HepG2 (cell line): ENCODE measurements around the gene C11orf42. TPM values are rescaled to one million over a fixed set of nuclear protein-coding genes. Genes with fewer than 3 reads are reported as not detected.

Source experiments
- ATAC-seq: fragments of 200-7000 bp; cut with Tn5 transposase; 3 replicates; pipeline ENCODE4 v1.9.1; 2020; ENCODE audit warnings: mild to moderate bottlenecking, moderate library complexity
- BruUV-seq: library from RNA; stranded (reverse); fragments of 400-500 nt; replicated peaks from 2 replicates; lab custom pipeline; 2021; lab: Mats Ljungman, UMichigan
- CTCF ChIA-PET: fragments of 300-600 bp; formaldehyde crosslinking; extraction: SDS; loops from one replicate; lab custom pipeline; 2021; ENCODE audit warnings: low total read pairs, inconsistent platforms, low intra/inter-chr PET ratio; lab: Yijun Ruan, JAX
- POLR2A ChIA-PET: fragments of 350-600 bp; sonication (Branson Sonifier 250); formaldehyde crosslinking; loops from one replicate; lab custom pipeline; 2020; ENCODE audit warnings: antibody characterized with exemption, inconsistent platforms; lab: Yijun Ruan, JAX
- DNase-seq: peaks from one replicate; pipeline ENCODE4 v3.0.0-alpha.2; 2015; ENCODE audit warnings: low spot score
- FAIRE-seq: peaks from 3 replicates; lab custom pipeline; 2011; peaks lifted over from hg19 to GRCh38; lab: Jason Lieb, UNC
- H2AFZ ChIP-seq: one replicate; pipeline ENCODE4 v1.6.1; 2011; ENCODE audit warnings: low read length, inconsistent platforms
- H3K27ac ChIP-seq: fragments of 300-600 bp; 3 replicates; pipeline ENCODE4 v1.8.0; 2011; ENCODE audit warnings: mixed run types, mild to moderate bottlenecking, mixed read lengths, low read length, inconsistent platforms; ENCODE audit not compliant: insufficient read depth; ENCODE audit errors: extremely low read length
- H3K27me3 ChIP-seq, 2 experiments: fragments of 200-600 bp in 1 of 2; 2 replicates in 1 of 2; 3 replicates in 1 of 2; pipeline versions ENCODE4 v1.6.0 to v1.8.0; 2011; ENCODE audit warnings: low read length in 2 of 2, mild to moderate bottlenecking in 2 of 2, moderate library complexity in 2 of 2, inconsistent platforms in 1 of 2; ENCODE audit not compliant: insufficient read depth in 2 of 2, control insufficient read depth in 1 of 2
- H3K36me3 ChIP-seq, 2 experiments: fragments of 200-600 bp in 1 of 2; replicated peaks in 1 of 2; 2 replicates in 1 of 2; 3 replicates in 1 of 2; pipeline versions ENCODE4 v1.5.1 to v1.8.0; 2011; ENCODE audit warnings: low read length in 2 of 2, inconsistent platforms in 1 of 2; ENCODE audit not compliant: insufficient read depth in 2 of 2, control insufficient read depth in 1 of 2
- H3K4me1 ChIP-seq: 2 replicates; pipeline ENCODE4 v1.5.1; 2012; ENCODE audit warnings: low read length, inconsistent platforms; ENCODE audit not compliant: insufficient read depth
- H3K4me2 ChIP-seq: 2 replicates; pipeline ENCODE4 v1.6.0; 2011; ENCODE audit warnings: low read depth, low read length, inconsistent platforms
- H3K4me3 ChIP-seq, 3 experiments: fragments of 200-600 bp in 1 of 3; sonication (generic), shearing (Covaris generic) in 1 of 3; replicated peaks in 1 of 3; 2 replicates each; pipeline ENCODE4 v1.5.1; 2011 to 2016; ENCODE audit warnings: low read length in 3 of 3, inconsistent platforms in 2 of 3, low read depth in 2 of 3, mild to moderate bottlenecking in 2 of 3, control low read depth in 1 of 3, mixed read lengths in 1 of 3; ENCODE audit not compliant: insufficient read depth in 1 of 3
- H3K79me2 ChIP-seq: one replicate; pipeline ENCODE4 v1.6.1; 2011; ENCODE audit warnings: low read length, inconsistent platforms; ENCODE audit not compliant: insufficient read depth
- H3K9ac ChIP-seq: 2 replicates; pipeline ENCODE4 v1.6.0; 2011; ENCODE audit warnings: mild to moderate bottlenecking, low read depth, low read length, inconsistent platforms; ENCODE audit not compliant: insufficient read depth
- H3K9me3 ChIP-seq: 2 replicates; pipeline ENCODE4 v1.5.1; 2012; ENCODE audit warnings: mild to moderate bottlenecking, low read length
- H4K20me1 ChIP-seq: 2 replicates; pipeline ENCODE4 v1.6.0; 2011; ENCODE audit warnings: inconsistent platforms, mild to moderate bottlenecking, low read length, moderate library complexity; ENCODE audit not compliant: insufficient read depth
- CEBPB ChIP-seq: IDR thresholded peaks from 2 replicates; pipeline ENCODE4 v1.6.1; 2011; ENCODE audit warnings: low read depth, low read length, improper control_type of control experiment, borderline replicate concordance
- CEBPG ChIP-seq: IDR thresholded peaks from 2 replicates; pipeline ENCODE4 v1.6.1; 2016
- HOXA9 ChIP-seq: sonication (generic); formaldehyde crosslinking; IDR thresholded peaks from 2 replicates; pipeline ENCODE4 v1.8.1; 2022; ENCODE audit warnings: missing genetic modification reagents, mild to moderate bottlenecking, moderate library complexity, borderline replicate concordance
- MXD3 ChIP-seq: IDR thresholded peaks from 2 replicates; pipeline ENCODE4 v1.6.1; 2016; ENCODE audit warnings: mild to moderate bottlenecking, missing biosample characterization, missing genetic modification reagents
- PAWR ChIP-seq: sonication (generic); formaldehyde crosslinking; IDR thresholded peaks from 2 replicates; pipeline ENCODE4 v1.4.0; 2020; ENCODE audit warnings: missing genetic modification reagents, mild to moderate bottlenecking, borderline replicate concordance
- SATB2 ChIP-seq: sonication (generic); formaldehyde crosslinking; IDR thresholded peaks from 2 replicates; pipeline ENCODE4 v1.5.0; 2020; ENCODE audit warnings: missing genetic modification reagents
- WGBS: methylation state at CpG from one replicate; pipeline ENCODE4 v1.1.6; 2017; ENCODE audit warnings: low lambda C conversion rate; 5-methylcytosine and 5-hydroxymethylcytosine counted together
- in situ Hi-C: cut with HindIII; loops from 2 replicates; pipeline ENCODE4 v1.10.0; 2017; ENCODE audit warnings: low pct_unique_long_range_greater_than_20kb; ENCODE audit not compliant: extremely low pct_ligation_motif_present
- intact Hi-C: fragments of 100-400 bp; cut with micrococcal nuclease; formaldehyde crosslinking; loops from one replicate; pipeline ENCODE4 v1.10.0; 2022; ENCODE audit not compliant: unreplicated experiment
- polyA plus RNA-seq, 8 experiments: library from polyadenylated mRNA; depleted of rRNA in 3 of 8; stranded (reverse) in 7 of 8; unstranded in 1 of 8; fragments of >200 nt; fragmentation: Illumina TruSeq in 4 of 8; extraction: Trizol in 4 of 8; gene quantifications; 2 replicates each; pipeline versions ENCODE4 v1.2.1 to v1.2.3, GENCODE V29; 2011 to 2016; ENCODE audit warnings: low read depth in 4 of 8, missing spikeins in 1 of 8, mixed read lengths in 1 of 8; ENCODE audit not compliant: insufficient read depth in 1 of 8
- total RNA-seq, 5 experiments: library from RNA; depleted of rRNA; stranded (reverse); fragments of >200 nt; fragmentation: Illumina TruSeq; extraction: Trizol; gene quantifications; 2 replicates each; pipeline ENCODE4 v1.2.3, GENCODE V29; 2016; ENCODE audit warnings: low read depth in 1 of 5

The C11orf42 gene
- total and polyA plus RNA-seq, 2 of the 13 experiments (the other 11 are each of a cell fraction or from before 2014, with no cell fraction given): not detected

- TF ChIP-seq HOXA9 (CRISPR knock-in tag): no peak
- TF ChIP-seq, all 625 proteins: peak for 0
Measured at GRCh38 chr11:6203327-6203726, 2.0 kb upstream of the C11orf42 start (continued).

- Histone ChIP-seq H3K27ac (no peak overlapping the region), H4K20me1 (no peaks in the 10 kb centered on the region), H3K9me3 (no peaks in the 10 kb centered on the region), H3K4me1 (no peaks in the 10 kb centered on the region), H3K36me3 (0 out of 5 replicates have a peak, but pooled peaks cover 0 to 2% of the 10 kb centered on the region in 2 experiments), H3K4me2 (no peak overlapping the region), H2AFZ (no peak overlapping the region), H3K9ac (no peak overlapping the region), H3K4me3 (no peak overlapping the region), H3K79me2 (no peaks in the 10 kb centered on the region), H3K27me3 (no peaks in the 10 kb centered on the region)
- intact Hi-C loops (no loop called here), in situ Hi-C loops (no loop called here)
- no TSS peak for BruUV-seq
- 100% methylated on average over 1 of the region's 1 CpG for WGBS
- DNase-seq (peak; percentile 6), FAIRE-seq (no peak), ATAC-seq (no peak)
- ChIA-PET CTCF (no interaction called here), POLR2A (no interaction called here)
- TF ChIP-seq PAWR (CRISPR knock-in tag): no peak
- TF ChIP-seq SATB2: no peak
- peak; percentile 80; the same call in 1 of the 2 replicates for TF ChIP-seq CEBPB
- TF ChIP-seq MXD3 (CRISPR knock-in tag): no peak
- peak; percentile 39; the same call in 1 of the 2 replicates for TF ChIP-seq CEBPG (CRISPR knock-in tag)
Measured at GRCh38 chr11:6204706-6205105, 651 bp upstream of the C11orf42 start.
